Mesendoderm (in vitro differentiated cells): Measurements from ENCODE around the gene HS2ST1.

ENCODE experiments used
- DNase-seq: peaks from one replicate; pipeline ENCODE4 v3.0.0; 2013
- H2AK5ac ChIP-seq: 2 replicates; pipeline ENCODE4 v1.6.1; 2013; ENCODE audit warnings: low read length, inconsistent platforms
- H2BK120ac ChIP-seq: 2 replicates; pipeline ENCODE4 v1.6.1; 2013; ENCODE audit warnings: low read depth, mild to moderate bottlenecking, low read length, moderate library complexity, mixed read lengths
- H2BK15ac ChIP-seq: replicated peaks from 2 replicates; pipeline ENCODE4 v1.6.1; 2013; ENCODE audit warnings: low read depth, mild to moderate bottlenecking, moderate library complexity
- H2BK5ac ChIP-seq: 2 replicates; pipeline ENCODE4 v1.6.1; 2013; ENCODE audit warnings: low read length, inconsistent platforms
- H3K18ac ChIP-seq: 2 replicates; pipeline ENCODE4 v1.6.1; 2013; ENCODE audit warnings: mild to moderate bottlenecking, low read length, mixed read lengths
- H3K23ac ChIP-seq: one replicate; pipeline ENCODE4 v1.6.1; 2013; ENCODE audit warnings: low read length
- H3K27ac ChIP-seq: 2 replicates; pipeline ENCODE4 v1.5.1; 2013; ENCODE audit warnings: low read depth, mild to moderate bottlenecking, inconsistent platforms, low read length, moderate library complexity
- H3K27me3 ChIP-seq: 2 replicates; pipeline ENCODE4 v1.6.1; 2013; ENCODE audit warnings: low read length, control low read depth, mild to moderate bottlenecking, inconsistent platforms; ENCODE audit not compliant: insufficient read depth, poor library complexity
- H3K36me3 ChIP-seq: 2 replicates; pipeline ENCODE4 v1.6.1; 2013; ENCODE audit warnings: low read length, inconsistent platforms; ENCODE audit not compliant: control insufficient read depth, insufficient read depth
- H3K4ac ChIP-seq: one replicate; pipeline ENCODE4 v1.6.1; 2013; ENCODE audit warnings: low read depth, mild to moderate bottlenecking, low read length, moderate library complexity
- H3K4me1 ChIP-seq: 2 replicates; pipeline ENCODE4 v1.6.1; 2013; ENCODE audit warnings: low read depth, low read length, inconsistent platforms; ENCODE audit not compliant: control insufficient read depth
- H3K4me2 ChIP-seq: 2 replicates; pipeline ENCODE4 v1.6.1; 2013; ENCODE audit warnings: low read length
- H3K4me3 ChIP-seq: 2 replicates; pipeline ENCODE4 v1.5.1; 2013; ENCODE audit warnings: mild to moderate bottlenecking, low read length
- H3K56ac ChIP-seq: one replicate; pipeline ENCODE4 v1.6.1; 2013; ENCODE audit warnings: low read length
- H3K79me1 ChIP-seq: 2 replicates; pipeline ENCODE4 v1.6.1; 2013; ENCODE audit warnings: low read length, inconsistent platforms
- H3K79me2 ChIP-seq: 2 replicates; pipeline ENCODE4 v1.6.1; 2013; ENCODE audit warnings: mild to moderate bottlenecking, low read length; ENCODE audit not compliant: control insufficient read depth, insufficient read depth
- H3K9ac ChIP-seq: 2 replicates; pipeline ENCODE4 v1.6.1; 2013; ENCODE audit warnings: low read length, inconsistent platforms
- H4K5ac ChIP-seq: one replicate; pipeline ENCODE4 v1.6.1; 2013; ENCODE audit warnings: low read length
- H4K8ac ChIP-seq: one replicate; pipeline ENCODE4 v1.6.1; 2013; ENCODE audit warnings: low read depth, mild to moderate bottlenecking, control low read depth, low read length, moderate library complexity
- WGBS: extraction: QIAGEN DNeasy Blood & Tissue Kit; methylation state at CpG from one replicate; pipeline ENCODE4 v1.1.7; 2013; ENCODE audit warnings: low lambda C conversion rate, missing lambda C conversion rate; ENCODE audit not compliant: insufficient coverage; ENCODE audit errors: extremely low coverage; 5-methylcytosine and 5-hydroxymethylcytosine counted together

Gene HS2ST1

DNA sequence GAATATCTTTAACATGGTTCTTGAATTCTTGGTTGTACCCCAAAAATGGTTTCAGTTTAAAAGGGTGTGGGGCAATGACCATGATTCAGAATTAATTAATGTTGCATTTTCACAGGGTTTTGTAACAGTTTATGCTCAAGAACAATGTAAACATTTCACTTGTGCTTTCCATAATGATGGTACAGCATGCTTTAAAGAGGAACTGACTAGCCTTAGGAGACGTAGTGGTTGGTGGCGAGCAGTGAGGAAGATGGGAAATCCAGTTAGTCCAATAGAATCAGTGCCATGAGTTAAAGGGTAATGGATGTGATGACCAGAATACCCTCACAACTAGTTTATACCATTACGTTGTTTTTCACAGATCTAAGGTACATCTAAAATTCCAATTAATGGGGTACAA is 138.0 kb downstream of the HS2ST1 start:
- H3K4me2 ChIP-seq: no peak overlapping the region
- peaks cover 8% of the 10 kb centered on the region for H3K79me1 ChIP-seq
- no peak overlapping the region for H2BK15ac ChIP-seq
- H3K4ac ChIP-seq: no peak overlapping the region
- no peak for DNase-seq
- WGBS: no CpG with 5 or more reads among the region's 3 CpGs
- no peak overlapping the region for H3K56ac ChIP-seq
- no peaks in the 10 kb centered on the region for H3K79me2 ChIP-seq
- H3K4me1 ChIP-seq: no peaks in the 10 kb centered on the region
- H3K27me3 ChIP-seq: no peaks in the 10 kb centered on the region
- no peak overlapping the region for H3K18ac ChIP-seq
- no peak overlapping the region for H3K27ac ChIP-seq
- no peak overlapping the region for H3K9ac ChIP-seq
- no peak overlapping the region for H4K8ac ChIP-seq
- H2BK5ac ChIP-seq: no peak overlapping the region
- no peak overlapping the region for H3K23ac ChIP-seq
- no peak overlapping the region for H3K4me3 ChIP-seq
- no peak overlapping the region for H2BK120ac ChIP-seq
- no peak overlapping the region for H2AK5ac ChIP-seq
- H3K36me3 ChIP-seq: no peaks in the 10 kb centered on the region
- no peak overlapping the region for H4K5ac ChIP-seq

DNA sequence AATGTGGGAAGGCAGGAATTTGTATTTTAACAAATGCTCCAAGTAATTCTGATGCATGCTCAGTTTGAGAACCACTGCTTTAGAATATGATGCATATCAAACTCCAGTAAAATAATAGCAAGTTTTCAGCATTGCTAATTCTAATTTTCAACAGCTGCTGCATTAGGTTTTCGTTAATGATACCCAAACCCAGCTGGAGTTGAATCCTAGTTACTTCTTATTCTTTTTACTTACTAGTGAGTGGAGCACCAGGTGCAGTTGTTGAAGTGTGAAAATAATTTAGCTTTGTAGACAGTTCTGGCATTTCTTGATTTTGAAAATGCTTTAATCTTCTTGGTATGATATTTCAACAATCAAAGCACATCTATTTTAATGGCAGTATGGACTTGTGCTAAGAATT is 138.5 kb downstream of the HS2ST1 start:
- H2AK5ac ChIP-seq: no peak overlapping the region
- no peak overlapping the region for H3K4me3 ChIP-seq
- no peak overlapping the region for H2BK5ac ChIP-seq
- H3K18ac ChIP-seq: no peak overlapping the region
- no CpG with 5 or more reads among the region's 1 CpG for WGBS
- no peak overlapping the region for H3K23ac ChIP-seq
- no peaks in the 10 kb centered on the region for H3K79me2 ChIP-seq
- H3K4ac ChIP-seq: no peak overlapping the region
- H3K27me3 ChIP-seq: no peaks in the 10 kb centered on the region
- no peak overlapping the region for H3K27ac ChIP-seq
- H3K56ac ChIP-seq: no peak overlapping the region
- H3K9ac ChIP-seq: no peak overlapping the region
- H3K79me1 ChIP-seq: peaks cover 8% of the 10 kb centered on the region
- no peak overlapping the region for H3K4me2 ChIP-seq
- no peaks in the 10 kb centered on the region for H3K4me1 ChIP-seq
- H2BK120ac ChIP-seq: no peak overlapping the region
- no peak overlapping the region for H4K8ac ChIP-seq
- H2BK15ac ChIP-seq: no peak overlapping the region
- no peak overlapping the region for H4K5ac ChIP-seq
- no peaks in the 10 kb centered on the region for H3K36me3 ChIP-seq
- no peak for DNase-seq

DNA sequence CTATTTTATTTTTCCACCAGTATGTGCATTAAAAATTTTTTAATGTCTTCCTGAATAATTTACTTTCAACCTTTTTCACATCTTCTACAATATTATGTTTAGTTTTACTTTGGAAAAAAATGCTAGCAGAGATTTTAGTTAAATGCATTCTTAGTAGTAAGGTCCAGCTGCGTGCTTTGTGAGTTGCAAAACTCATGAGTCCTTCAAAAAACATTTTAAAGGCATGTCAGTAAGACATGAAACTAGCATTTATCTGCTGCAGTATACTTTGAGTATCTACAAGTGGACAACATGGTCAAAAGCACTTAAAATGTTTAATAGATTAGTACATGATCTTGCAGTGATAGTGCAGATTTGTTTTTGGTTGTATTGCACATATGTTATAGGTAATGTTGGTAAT is 139.0 kb downstream of the HS2ST1 start:
- H3K36me3 ChIP-seq: no peaks in the 10 kb centered on the region
- H3K9ac ChIP-seq: no peak overlapping the region
- no peak overlapping the region for H3K4me3 ChIP-seq
- H4K8ac ChIP-seq: no peak overlapping the region
- no peak overlapping the region for H3K56ac ChIP-seq
- H2BK15ac ChIP-seq: no peak overlapping the region
- no CpG with 5 or more reads among the region's 1 CpG for whole genome bisulfite sequencing
- no peaks in the 10 kb centered on the region for H3K4me1 ChIP-seq
- H2BK120ac ChIP-seq: no peak overlapping the region
- no peak overlapping the region for H3K18ac ChIP-seq
- no peaks in the 10 kb centered on the region for H3K79me2 ChIP-seq
- no peak overlapping the region for H3K4ac ChIP-seq
- peaks cover 8% of the 10 kb centered on the region for H3K79me1 ChIP-seq
- no peak for DNase-seq
- no peak overlapping the region for H2AK5ac ChIP-seq
- H2BK5ac ChIP-seq: no peak overlapping the region
- H3K27me3 ChIP-seq: no peaks in the 10 kb centered on the region
- H3K23ac ChIP-seq: no peak overlapping the region
- no peak overlapping the region for H4K5ac ChIP-seq
- H3K27ac ChIP-seq: no peak overlapping the region
- H3K4me2 ChIP-seq: no peak overlapping the region

DNA sequence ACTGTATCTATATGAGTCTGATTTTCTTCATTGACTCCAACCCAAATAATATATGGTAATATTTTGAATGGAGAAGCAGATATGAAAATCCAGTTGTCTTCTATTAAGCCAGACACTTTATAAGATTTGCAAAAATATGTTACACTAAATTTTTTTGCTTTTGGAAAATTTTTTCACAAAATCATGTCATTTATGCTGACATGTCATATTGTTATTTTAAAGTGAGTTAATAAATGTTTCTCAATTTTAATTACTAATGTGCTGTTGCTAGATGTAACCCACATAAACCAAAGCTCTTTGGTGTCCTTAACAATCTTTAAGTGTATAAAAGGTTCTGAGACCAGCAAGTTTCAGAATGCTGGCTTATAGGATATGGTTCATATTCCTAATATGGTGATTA is 142.5 kb downstream of the HS2ST1 start:
- Histone ChIP-seq H2AK5ac (no peak overlapping the region), H3K23ac (no peak overlapping the region), H3K56ac (no peak overlapping the region), H3K18ac (no peak overlapping the region), H2BK120ac (no peak overlapping the region), H3K9ac (no peak overlapping the region), H4K8ac (no peak overlapping the region), H3K4me1 (no peaks in the 10 kb centered on the region), H3K79me2 (no peaks in the 10 kb centered on the region), H3K36me3 (no peaks in the 10 kb centered on the region), H3K27ac (no peak overlapping the region), H3K27me3 (no peaks in the 10 kb centered on the region), H2BK15ac (no peak overlapping the region), H4K5ac (no peak overlapping the region), H3K4me2 (no peak overlapping the region), H3K4me3 (no peak overlapping the region), H3K4ac (no peak overlapping the region), H2BK5ac (no peak overlapping the region), H3K79me1 (peaks cover 8% of the 10 kb centered on the region)
- DNase-seq: no peak

DNA sequence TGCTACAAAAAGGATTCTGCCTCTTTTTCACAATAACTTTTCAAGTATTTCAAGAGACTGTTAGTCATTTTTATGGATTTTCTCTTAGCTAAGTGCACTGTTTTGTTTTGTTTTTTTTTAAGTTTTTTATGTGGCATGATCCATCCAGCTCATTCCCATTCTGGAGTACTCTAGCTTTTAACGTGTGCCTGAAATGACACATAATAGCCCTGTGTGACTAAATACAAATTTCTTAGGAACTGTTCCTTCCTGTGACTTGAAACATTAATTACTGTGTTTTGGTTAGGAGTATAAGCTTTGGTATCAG is 143.9 kb downstream of the HS2ST1 start:
- no CpG with 5 or more reads among the region's 1 CpG for WGBS
- no peaks in the 10 kb centered on the region for H3K27me3 ChIP-seq

DNA sequence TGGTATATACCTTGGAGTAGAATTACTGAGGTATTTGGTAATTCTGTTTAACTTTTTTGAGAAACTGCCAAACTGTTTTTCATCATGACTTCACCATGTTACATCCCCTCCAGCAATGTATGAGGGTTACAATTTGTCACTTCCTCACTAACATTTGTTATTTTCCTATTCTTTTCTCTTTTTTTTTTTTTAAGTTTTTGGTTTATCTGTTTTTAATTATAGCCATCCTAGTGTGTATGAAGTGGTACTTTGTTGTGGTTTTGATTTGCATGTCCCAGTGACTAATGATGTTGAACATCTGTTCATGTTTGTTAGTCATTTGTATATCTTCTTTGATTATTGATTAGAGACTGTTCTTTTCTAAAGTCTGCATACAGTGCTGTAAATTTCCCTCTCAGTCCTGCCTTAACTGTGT is 147.3 kb downstream of the HS2ST1 start:
- H2BK15ac ChIP-seq: no peak overlapping the region
- H3K4me3 ChIP-seq: no peak overlapping the region
- H2BK120ac ChIP-seq: no peak overlapping the region
- H3K9ac ChIP-seq: no peak overlapping the region
- H3K79me1 ChIP-seq: peaks cover 6% of the 10 kb centered on the region
- H3K79me2 ChIP-seq: peaks cover 1% of the 10 kb centered on the region
- H3K4me2 ChIP-seq: no peak overlapping the region
- no peak overlapping the region for H2BK5ac ChIP-seq
- no peak overlapping the region for H3K56ac ChIP-seq
- no peak overlapping the region for H2AK5ac ChIP-seq
- H3K36me3 ChIP-seq: no peaks in the 10 kb centered on the region
- H3K27ac ChIP-seq: no peak overlapping the region
- H4K5ac ChIP-seq: no peak overlapping the region
- no peaks in the 10 kb centered on the region for H3K27me3 ChIP-seq
- H3K4ac ChIP-seq: no peak overlapping the region
- DNase-seq: no peak
- no peak overlapping the region for H3K18ac ChIP-seq
- H3K23ac ChIP-seq: no peak overlapping the region
- H4K8ac ChIP-seq: no peak overlapping the region
- H3K4me1 ChIP-seq: no peaks in the 10 kb centered on the region

More for the DNA sequence above, 143.9 kb downstream of the HS2ST1 start:
- no peak overlapping the region for H2BK5ac ChIP-seq
- H3K36me3 ChIP-seq: no peaks in the 10 kb centered on the region
- no peak overlapping the region for H3K4ac ChIP-seq
- no peak overlapping the region for H4K5ac ChIP-seq
- H3K9ac ChIP-seq: no peak overlapping the region
- H3K18ac ChIP-seq: no peak overlapping the region
- no peak overlapping the region for H3K4me3 ChIP-seq
- no peak overlapping the region for H3K56ac ChIP-seq
- no peak overlapping the region for H3K23ac ChIP-seq
- no peaks in the 10 kb centered on the region for H3K79me2 ChIP-seq
- no peak overlapping the region for H3K4me2 ChIP-seq
- H2BK120ac ChIP-seq: no peak overlapping the region
- peaks cover 8% of the 10 kb centered on the region for H3K79me1 ChIP-seq
- H3K4me1 ChIP-seq: no peaks in the 10 kb centered on the region
- no peak overlapping the region for H2BK15ac ChIP-seq
- DNase-seq: no peak
- no peak overlapping the region for H4K8ac ChIP-seq
- H3K27ac ChIP-seq: no peak overlapping the region
- H2AK5ac ChIP-seq: no peak overlapping the region
